ENCODE data around the gene UBE2H.
"Not testable (repeated sequence)": the region's sequence is repeated elsewhere in the genome, so short reads cannot be mapped to it uniquely, and the experiment has no call there.

DNA sequence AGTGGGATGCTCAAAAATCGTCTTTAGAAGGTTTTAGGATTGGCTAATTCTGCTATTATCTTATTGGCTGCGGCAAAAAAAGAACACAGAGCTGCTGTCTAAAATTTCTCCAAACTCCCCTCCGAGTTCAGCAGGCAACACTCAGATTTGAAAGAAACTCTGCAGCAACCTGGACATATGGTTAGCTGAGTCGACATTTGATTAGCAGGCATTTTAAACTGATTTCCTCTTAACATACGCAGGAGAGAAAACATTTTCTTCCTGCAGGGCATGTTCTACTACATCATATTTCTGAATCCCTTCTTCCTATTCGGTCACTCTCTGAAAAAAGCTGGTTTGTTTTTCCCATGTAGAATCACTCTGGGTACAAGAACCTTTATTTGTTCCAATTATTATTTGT is 119.4 kb downstream of the UBE2H start:
- TF ChIP-seq, protein P1, sequence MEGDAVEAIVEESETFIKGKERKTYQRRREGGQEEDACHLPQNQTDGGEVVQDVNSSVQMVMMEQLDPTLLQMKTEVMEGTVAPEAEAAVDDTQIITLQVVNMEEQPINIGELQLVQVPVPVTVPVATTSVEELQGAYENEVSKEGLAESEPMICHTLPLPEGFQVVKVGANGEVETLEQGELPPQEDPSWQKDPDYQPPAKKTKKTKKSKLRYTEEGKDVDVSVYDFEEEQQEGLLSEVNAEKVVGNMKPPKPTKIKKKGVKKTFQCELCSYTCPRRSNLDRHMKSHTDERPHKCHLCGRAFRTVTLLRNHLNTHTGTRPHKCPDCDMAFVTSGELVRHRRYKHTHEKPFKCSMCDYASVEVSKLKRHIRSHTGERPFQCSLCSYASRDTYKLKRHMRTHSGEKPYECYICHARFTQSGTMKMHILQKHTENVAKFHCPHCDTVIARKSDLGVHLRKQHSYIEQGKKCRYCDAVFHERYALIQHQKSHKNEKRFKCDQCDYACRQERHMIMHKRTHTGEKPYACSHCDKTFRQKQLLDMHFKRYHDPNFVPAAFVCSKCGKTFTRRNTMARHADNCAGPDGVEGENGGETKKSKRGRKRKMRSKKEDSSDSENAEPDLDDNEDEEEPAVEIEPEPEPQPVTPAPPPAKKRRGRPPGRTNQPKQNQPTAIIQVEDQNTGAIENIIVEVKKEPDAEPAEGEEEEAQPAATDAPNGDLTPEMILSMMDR (IDR thresholded peaks at IDR 0.05), result not testable (repeated sequence)
- TF ChIP-seq POLR2A (IDR thresholded peaks at IDR 0.05), result not testable (repeated sequence)
